HG03139 (cell line): ENCODE results near the gene PKHD1.
"Not testable (repeated sequence)": the region's sequence is repeated elsewhere in the genome, so short reads cannot be mapped to it uniquely, and the experiment has no call there.

Experiments
- ATAC-seq: cut with Tn5 transposase; IDR thresholded peaks from one replicate; pipeline ENCODE4 v1.9.1; 2021; ENCODE audit not compliant: unreplicated experiment

PKHD1 gene

GRCh38 chr6:51996296-51996947 is 91.0 kb downstream of the PKHD1 start:
- ATAC-seq, result peak; percentile 83

- ATAC-seq, result no peak
Measured at GRCh38 chr6:51995214-51995755, 92.1 kb downstream of the PKHD1 start.

- ATAC-seq, result no peak
Measured at GRCh38 chr6:51992876-51993275, 94.5 kb downstream of the PKHD1 start.

- ATAC-seq, result no peak
Measured at GRCh38 chr6:51989789-51990188, 97.6 kb downstream of the PKHD1 start.

GRCh38 chr6:51986864-51987263 is 100.5 kb downstream of the PKHD1 start:
- ATAC-seq, result no peak

- no peak for ATAC-seq
Measured at GRCh38 chr6:51983564-51983963, 103.8 kb downstream of the PKHD1 start.

- ATAC-seq, result not testable (repeated sequence)
Measured at GRCh38 chr6:51982695-51983094, 104.7 kb downstream of the PKHD1 start.

GRCh38 chr6:51976374-51976773 is 111.0 kb downstream of the PKHD1 start:
- no peak for ATAC-seq

- ATAC-seq, result no peak
Measured at GRCh38 chr6:51972659-51973058, 114.8 kb downstream of the PKHD1 start.

GRCh38 chr6:51968265-51968664 is 119.1 kb downstream of the PKHD1 start:
- no peak for ATAC-seq

GRCh38 chr6:51965222-51965801 is 122.1 kb downstream of the PKHD1 start:
- ATAC-seq, result no peak

GRCh38 chr6:51963980-51964379 is 123.4 kb downstream of the PKHD1 start:
- no peak for ATAC-seq

- no peak for ATAC-seq
Measured at GRCh38 chr6:51962354-51962753, 125.1 kb downstream of the PKHD1 start.

GRCh38 chr6:51960419-51960818 is 127.0 kb downstream of the PKHD1 start:
- ATAC-seq, result no peak

GRCh38 chr6:51959744-51960383 is 127.5 kb downstream of the PKHD1 start:
- no peak for ATAC-seq

GRCh38 chr6:51954681-51955080 is 132.7 kb downstream of the PKHD1 start:
- no peak for ATAC-seq

- no peak for ATAC-seq
Measured at GRCh38 chr6:51953246-51953645, 134.2 kb downstream of the PKHD1 start.

GRCh38 chr6:51951924-51952323 is 135.5 kb downstream of the PKHD1 start:
- no peak for ATAC-seq

GRCh38 chr6:51949526-51949925 is 137.9 kb downstream of the PKHD1 start:
- no peak for ATAC-seq

- ATAC-seq, result not testable (repeated sequence)
Measured at GRCh38 chr6:51939695-51940094, 147.7 kb downstream of the PKHD1 start.

GRCh38 chr6:51936531-51937290 is 150.7 kb downstream of the PKHD1 start:
- no peak for ATAC-seq
